ENCODE data around the gene KCNJ11.

- TF ChIP-seq, protein P1, sequence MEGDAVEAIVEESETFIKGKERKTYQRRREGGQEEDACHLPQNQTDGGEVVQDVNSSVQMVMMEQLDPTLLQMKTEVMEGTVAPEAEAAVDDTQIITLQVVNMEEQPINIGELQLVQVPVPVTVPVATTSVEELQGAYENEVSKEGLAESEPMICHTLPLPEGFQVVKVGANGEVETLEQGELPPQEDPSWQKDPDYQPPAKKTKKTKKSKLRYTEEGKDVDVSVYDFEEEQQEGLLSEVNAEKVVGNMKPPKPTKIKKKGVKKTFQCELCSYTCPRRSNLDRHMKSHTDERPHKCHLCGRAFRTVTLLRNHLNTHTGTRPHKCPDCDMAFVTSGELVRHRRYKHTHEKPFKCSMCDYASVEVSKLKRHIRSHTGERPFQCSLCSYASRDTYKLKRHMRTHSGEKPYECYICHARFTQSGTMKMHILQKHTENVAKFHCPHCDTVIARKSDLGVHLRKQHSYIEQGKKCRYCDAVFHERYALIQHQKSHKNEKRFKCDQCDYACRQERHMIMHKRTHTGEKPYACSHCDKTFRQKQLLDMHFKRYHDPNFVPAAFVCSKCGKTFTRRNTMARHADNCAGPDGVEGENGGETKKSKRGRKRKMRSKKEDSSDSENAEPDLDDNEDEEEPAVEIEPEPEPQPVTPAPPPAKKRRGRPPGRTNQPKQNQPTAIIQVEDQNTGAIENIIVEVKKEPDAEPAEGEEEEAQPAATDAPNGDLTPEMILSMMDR (IDR thresholded peaks at IDR 0.05), result no peak
- no peak for TF ChIP-seq POLR2A (IDR thresholded peaks at IDR 0.05; ENCODE audit: low read depth)
- TF ChIP-seq POLR2AphosphoS5 (IDR thresholded peaks at IDR 0.05), result no peak
Observed at GRCh38 chr11:17391493-17392355, 3.3 kb upstream of the KCNJ11 start.
